Endothelial cell of umbilical vein (primary cell): Measurements from ENCODE around the gene TNPO1.

Experiments
- EZH2 ChIP-seq: IDR thresholded peaks from 2 replicates; pipeline ENCODE4 v1.6.1; 2012; ENCODE audit warnings: borderline replicate concordance, low read depth, mild to moderate bottlenecking, moderate library complexity, low read length, inconsistent platforms; ENCODE audit not compliant: severe bottlenecking
- FOS ChIP-seq: IDR thresholded peaks from 2 replicates; pipeline ENCODE4 v1.6.1; 2011; ENCODE audit warnings: mild to moderate bottlenecking, low read length, moderate library complexity, borderline replicate concordance; ENCODE audit not compliant: insufficient read depth
- MYC ChIP-seq: IDR thresholded peaks from one replicate; pipeline ENCODE4 v1.6.1; 2011; ENCODE audit warnings: mild to moderate bottlenecking, low read depth, low read length
- POLR2A ChIP-seq: IDR thresholded peaks from 2 replicates; pipeline ENCODE4 v1.6.1; 2012; ENCODE audit warnings: low read depth, mild to moderate bottlenecking, control low read depth, low read length
- POLR2AphosphoS5 ChIP-seq: IDR thresholded peaks from 2 replicates; pipeline ENCODE4 v1.6.1; 2012; ENCODE audit warnings: low read depth, mild to moderate bottlenecking, control low read depth, low read length, moderate library complexity; ENCODE audit not compliant: insufficient read depth
- TF ChIP-seq, protein P1 (sequence below), 2 donors: IDR thresholded peaks; 1 replicate in 1 of 2; 2 replicates in 1 of 2; pipeline ENCODE4 v1.5.1; 2011; ENCODE audit warnings: low read length in 2 of 2, mild to moderate bottlenecking in 2 of 2, moderate library complexity in 2 of 2, control low read depth in 1 of 2, inconsistent platforms in 1 of 2, low read depth in 1 of 2; ENCODE audit not compliant: insufficient read depth in 1 of 2; ENCODE audit errors: extremely low read depth in 1 of 2
- TF ChIP-seq, protein P2 (sequence below): IDR thresholded peaks from 2 replicates; pipeline ENCODE4 v1.6.1; 2011; ENCODE audit not compliant: insufficient read depth, insufficient read length

GRCh38 chr5:72788866-72789505 lies 27.5 kb upstream of the TNPO1 start:
- TF ChIP-seq, protein P1, sequence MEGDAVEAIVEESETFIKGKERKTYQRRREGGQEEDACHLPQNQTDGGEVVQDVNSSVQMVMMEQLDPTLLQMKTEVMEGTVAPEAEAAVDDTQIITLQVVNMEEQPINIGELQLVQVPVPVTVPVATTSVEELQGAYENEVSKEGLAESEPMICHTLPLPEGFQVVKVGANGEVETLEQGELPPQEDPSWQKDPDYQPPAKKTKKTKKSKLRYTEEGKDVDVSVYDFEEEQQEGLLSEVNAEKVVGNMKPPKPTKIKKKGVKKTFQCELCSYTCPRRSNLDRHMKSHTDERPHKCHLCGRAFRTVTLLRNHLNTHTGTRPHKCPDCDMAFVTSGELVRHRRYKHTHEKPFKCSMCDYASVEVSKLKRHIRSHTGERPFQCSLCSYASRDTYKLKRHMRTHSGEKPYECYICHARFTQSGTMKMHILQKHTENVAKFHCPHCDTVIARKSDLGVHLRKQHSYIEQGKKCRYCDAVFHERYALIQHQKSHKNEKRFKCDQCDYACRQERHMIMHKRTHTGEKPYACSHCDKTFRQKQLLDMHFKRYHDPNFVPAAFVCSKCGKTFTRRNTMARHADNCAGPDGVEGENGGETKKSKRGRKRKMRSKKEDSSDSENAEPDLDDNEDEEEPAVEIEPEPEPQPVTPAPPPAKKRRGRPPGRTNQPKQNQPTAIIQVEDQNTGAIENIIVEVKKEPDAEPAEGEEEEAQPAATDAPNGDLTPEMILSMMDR (IDR thresholded peaks at IDR 0.05; ENCODE audit: extremely low read depth in 1 of 2, insufficient read depth in 1 of 2, low read depth in 1 of 2, low read length in 2 of 2) = no peak
- TF ChIP-seq, protein P2, sequence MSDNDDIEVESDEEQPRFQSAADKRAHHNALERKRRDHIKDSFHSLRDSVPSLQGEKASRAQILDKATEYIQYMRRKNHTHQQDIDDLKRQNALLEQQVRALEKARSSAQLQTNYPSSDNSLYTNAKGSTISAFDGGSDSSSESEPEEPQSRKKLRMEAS = no peak
- no peak for TF ChIP-seq POLR2A
- TF ChIP-seq POLR2AphosphoS5 = no peak
- no peak for TF ChIP-seq EZH2
- TF ChIP-seq FOS = no peak
- TF ChIP-seq MYC = no peak
